Measurements from ENCODE around the gene DLG1.

The DLG1 gene

GRCh38 chr3:197025736-197026480 is 272.5 kb downstream of the DLG1 start:
- DNase-seq: no peak

GRCh38 chr3:197024881-197025735 is 273.3 kb downstream of the DLG1 start:
- DNase-seq: no peak

GRCh38 chr3:197023998-197024651 is 274.3 kb downstream of the DLG1 start:
- no peak for DNase-seq

DNA sequence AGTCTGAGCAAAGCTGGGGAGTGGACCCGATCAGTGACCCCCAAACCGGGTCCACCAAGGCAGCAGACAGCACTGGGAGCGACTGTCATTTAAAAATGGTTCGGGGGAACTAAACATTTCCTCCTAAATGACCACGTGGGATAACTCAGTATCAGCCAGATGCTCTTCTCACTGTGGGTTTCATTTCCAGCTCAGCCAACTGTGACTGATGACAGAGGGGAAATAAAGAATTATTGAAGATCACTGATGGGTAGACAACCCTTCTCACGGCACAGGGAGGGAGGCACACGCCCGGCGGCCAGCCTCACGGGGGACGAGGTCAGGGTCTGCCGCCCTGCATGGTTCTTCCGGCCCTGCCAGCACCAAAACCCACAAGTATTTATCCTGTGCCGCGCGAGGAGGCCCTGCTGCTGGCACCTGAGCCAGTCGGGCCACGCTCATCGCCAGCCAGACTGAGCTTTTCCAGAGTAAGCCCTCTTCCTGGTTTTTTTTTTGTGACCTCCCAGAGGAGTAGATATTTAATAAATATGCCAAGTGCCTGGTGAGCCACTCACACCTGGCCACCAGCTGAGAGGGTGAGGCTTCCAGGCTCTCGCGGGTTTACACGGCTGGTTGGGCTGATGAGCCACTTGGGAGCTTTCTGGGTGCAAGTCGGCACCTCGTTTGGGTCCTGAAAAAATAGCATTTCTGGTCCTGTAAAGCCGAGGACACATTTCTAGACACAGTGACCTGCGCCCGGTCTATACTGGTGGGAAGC is 275.0 kb downstream of the DLG1 start:
- peak; percentile 88 for DNase-seq

DNA sequence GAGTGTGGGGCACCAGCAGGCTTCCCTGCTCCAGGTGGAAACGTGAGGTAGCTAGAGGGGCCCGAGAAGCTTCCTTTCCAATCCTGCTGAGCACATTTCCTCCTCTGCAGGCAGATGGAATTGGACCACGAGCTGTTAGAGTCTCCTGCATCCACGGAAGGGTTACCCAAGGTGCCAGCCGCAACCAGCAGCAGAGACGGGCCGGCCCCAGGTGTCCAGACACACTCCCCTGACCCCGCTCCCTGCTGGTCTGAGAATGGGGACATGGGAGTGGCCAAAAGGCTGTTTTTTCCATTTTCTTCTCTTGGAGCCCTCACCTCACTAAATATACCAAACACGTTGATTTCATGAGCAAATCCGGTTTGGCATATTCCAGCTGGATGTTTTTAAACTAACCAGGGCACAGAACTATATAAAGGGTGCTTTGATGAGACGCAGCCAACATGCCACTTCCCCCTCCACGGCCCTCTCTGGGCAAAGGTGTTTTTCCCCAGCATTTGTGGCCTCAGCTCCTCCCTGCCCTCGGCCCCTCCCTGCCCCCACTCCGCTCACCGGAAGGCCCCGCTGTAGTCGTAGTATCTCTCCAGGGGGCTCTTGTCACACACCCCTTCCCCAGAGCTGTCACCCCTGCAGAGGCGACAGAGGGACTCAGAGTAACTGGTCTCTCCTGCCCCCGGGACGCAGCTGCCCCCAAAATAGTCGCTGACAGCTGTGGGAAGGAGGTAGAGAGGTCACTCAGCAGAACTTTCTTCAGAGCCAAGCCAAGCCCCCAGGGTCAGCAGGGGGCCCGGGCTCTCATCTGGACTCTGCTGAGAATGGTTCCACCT is 275.8 kb downstream of the DLG1 start:
- no peak for DNase-seq

GRCh38 chr3:197021729-197022404 is 276.5 kb downstream of the DLG1 start:
- DNase-seq: no peak

DNA sequence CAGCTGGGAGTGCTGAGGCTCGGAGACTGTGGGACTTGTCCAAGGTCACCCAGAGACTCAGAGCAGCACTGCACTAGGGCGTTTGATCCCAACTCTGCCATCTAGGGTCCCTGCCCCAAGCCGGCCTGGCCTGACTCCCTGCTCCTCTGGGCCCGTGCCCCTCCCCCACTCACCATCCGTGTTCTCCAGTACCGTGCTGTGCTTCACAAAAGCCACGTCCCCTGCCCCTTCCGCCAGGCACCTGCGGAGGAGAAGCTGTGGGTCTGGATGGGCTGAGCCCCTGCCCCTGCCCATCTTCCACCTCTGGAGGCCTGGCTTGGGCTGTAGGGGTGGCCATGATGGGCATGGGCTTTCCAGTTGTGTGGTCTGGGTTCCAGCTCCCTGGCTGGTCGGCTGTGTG is 277.2 kb downstream of the DLG1 start:
- no peak for DNase-seq

GRCh38 chr3:197019535-197019934 is 278.9 kb downstream of the DLG1 start:
- DNase-seq: no peak

DNA sequence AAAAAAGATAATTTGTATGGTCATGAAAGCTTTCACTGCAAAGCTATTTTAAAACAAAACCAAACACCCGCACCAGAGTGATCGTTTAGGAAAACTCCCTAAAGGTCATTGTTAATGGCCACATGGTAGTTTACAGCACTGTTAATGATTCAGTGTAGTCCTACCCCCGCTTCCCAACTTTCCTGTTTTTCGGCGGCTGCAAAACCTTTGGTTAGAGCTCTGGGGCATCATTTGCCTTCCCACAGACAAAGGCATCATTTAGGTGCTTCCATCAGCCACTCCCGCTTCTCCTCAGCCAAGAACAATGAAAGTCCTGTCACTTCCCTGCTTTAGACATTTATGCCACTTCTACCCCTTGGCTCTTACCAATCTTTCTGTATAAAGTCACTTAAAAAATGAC is 279.4 kb downstream of the DLG1 start:
- no peak for DNase-seq

- DNase-seq: no peak
These were observed 281.4 kb downstream of the DLG1 start for GRCh38 chr3:197017003-197017402.

GRCh38 chr3:197015790-197016736 is 282.3 kb downstream of the DLG1 start:
- DNase-seq: no peak

GRCh38 chr3:197014942-197015575 is 283.4 kb downstream of the DLG1 start:
- no peak for DNase-seq

DNA sequence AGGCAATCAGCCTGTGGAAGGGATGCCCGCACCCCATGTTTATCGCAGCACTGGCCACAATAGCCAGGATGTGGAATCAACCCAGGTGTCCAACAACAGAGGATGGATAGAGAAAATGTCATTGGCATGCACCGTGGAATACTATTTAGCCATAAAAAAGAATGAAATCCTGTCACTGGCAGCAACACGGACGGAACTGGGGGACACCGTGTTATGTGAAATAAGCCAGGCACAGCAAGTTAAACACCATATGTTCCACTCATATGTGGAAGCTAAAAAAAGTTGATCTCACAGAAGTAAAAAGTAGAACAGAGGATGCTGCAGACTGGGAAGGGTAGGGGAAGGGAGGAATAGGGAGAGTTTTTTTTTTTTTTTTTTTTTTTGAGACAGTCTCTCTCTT is 284.4 kb downstream of the DLG1 start:
- DNase-seq: no peak

DNA sequence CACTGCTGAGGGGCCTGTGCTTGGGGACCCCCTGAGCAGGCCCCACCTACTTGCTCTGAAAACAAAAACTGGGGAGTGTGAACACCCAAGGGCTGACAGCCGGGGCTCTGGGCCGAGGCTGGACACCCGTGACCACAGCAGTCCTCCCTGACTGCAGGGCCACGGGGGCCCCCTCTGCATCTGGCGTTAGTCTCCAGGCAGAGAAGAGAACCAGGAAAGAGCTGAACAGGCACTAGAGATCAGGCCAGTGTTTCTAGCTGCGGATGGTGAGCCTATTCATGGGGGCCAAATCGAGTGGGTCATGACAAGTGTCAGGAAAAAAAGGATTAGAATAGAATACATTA is 285.9 kb downstream of the DLG1 start:
- no peak for DNase-seq

- DNase-seq: no peak
These were observed 286.5 kb downstream of the DLG1 start for GRCh38 chr3:197011780-197012539.

- no peak for DNase-seq
These were observed 287.7 kb downstream of the DLG1 start for GRCh38 chr3:197010556-197011351.

DNA sequence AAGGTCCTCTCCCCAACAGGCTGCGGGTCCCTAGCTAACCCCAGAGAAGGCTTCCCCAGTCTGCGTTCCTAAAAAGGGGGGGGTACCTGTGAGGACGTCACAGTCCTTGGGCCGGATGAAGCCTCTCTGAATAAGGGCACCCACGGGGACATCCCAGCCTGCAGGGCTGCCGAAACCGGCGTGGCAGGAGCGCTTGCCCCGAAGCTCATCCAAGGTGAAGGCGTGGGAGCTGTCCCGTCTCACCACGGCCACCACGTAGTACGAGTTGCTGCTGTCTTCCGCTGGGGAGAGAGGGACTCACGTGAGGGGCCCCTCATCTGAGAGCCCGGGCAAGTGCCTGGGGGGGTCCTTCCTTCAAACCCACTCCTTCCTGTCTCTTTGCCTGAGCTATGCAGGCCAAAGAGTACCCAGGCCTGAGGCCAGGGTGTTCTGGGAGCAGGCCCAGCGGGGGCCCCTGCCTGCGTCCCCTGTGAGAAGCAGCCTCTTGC is 288.8 kb downstream of the DLG1 start:
- no peak for DNase-seq

All from kidney glomerular epithelial cell (primary cell).